ENCODE results near the gene ABHD1. TPM values are rescaled to one million over a fixed set of nuclear protein-coding genes. Genes with fewer than 3 reads are reported as not detected.

The ABHD1 gene
- total RNA-seq, 2 experiments from 2014 or later = 0.77 to 1.4 TPM

GRCh38 chr2:27139310-27139709, 15.7 kb downstream of the ABHD1 start, which contains the start of gene PRR30:
Gene PRR30, minus strand, starts transcription at chr2:27139410. Its CDS starts 1,081 bp downstream, at chr2:27138329.
- ATAC-seq (ENCODE audit: low read depth) (no peak), DNase-seq (no peak)
- Mint-ChIP-seq H3K4me3 (no peak within 1 kb of the TSS), H3K36me3 (peaks cover 3% of the 10 kb centered on the region), H3K27ac (no peak within 1 kb of the TSS), H3K4me1 (peaks cover 3% of the 10 kb centered on the region), H3K27me3 (peaks cover 19% of the 10 kb centered on the region), H3K9me3 (peaks cover 2% of the 10 kb centered on the region)
- POLR2A ChIA-PET = no interaction called here

DNA sequence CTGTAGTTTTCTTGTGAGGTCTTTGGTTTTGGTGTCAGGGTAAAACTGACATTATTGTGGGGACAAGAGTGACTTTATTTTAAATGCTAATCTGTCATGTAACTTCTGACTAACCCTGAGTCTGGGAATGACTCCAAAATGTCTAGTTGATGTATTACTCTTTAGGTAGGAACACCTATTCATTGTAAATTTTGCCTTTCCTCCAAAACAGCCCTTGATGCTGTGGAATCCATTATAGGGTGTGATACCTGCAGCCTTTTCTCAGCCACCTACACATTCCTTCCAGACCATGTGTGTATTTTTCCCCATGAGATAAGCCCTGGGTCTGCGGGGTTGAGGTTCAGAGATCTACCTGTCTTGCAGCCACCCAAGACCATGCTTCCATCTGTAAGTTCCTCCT, 19.7 kb downstream of the ABHD1 start:
- H3K36me3 Mint-ChIP-seq = peaks cover 2% of the 10 kb centered on the region
- H3K9me3 Mint-ChIP-seq = peaks cover 2% of the 10 kb centered on the region
- H3K4me3 Mint-ChIP-seq = no peak overlapping the region
- H3K4me1 Mint-ChIP-seq = no peaks in the 10 kb centered on the region
- H3K27ac Mint-ChIP-seq = no peak overlapping the region
- H3K27me3 Mint-ChIP-seq = peaks cover 34% of the 10 kb centered on the region
- POLR2A ChIA-PET = no interaction called here
- ATAC-seq (ENCODE audit: low read depth) (no peak), DNase-seq (no peak)

- H3K27me3 Mint-ChIP-seq = peaks cover 34% of the 10 kb centered on the region
Observed at GRCh38 chr2:27145682-27146081, 22.1 kb downstream of the ABHD1 start.

GRCh38 chr2:27147935-27148334, 24.3 kb downstream of the ABHD1 start:
- ATAC-seq (ENCODE audit: low read depth) = no peak
- H3K4me3 Mint-ChIP-seq = no peak overlapping the region
- no peak overlapping the region for H3K27ac Mint-ChIP-seq
- H3K4me1 Mint-ChIP-seq = no peaks in the 10 kb centered on the region
- POLR2A ChIA-PET = no interaction called here
- H3K9me3 Mint-ChIP-seq = peaks cover 2% of the 10 kb centered on the region
- H3K27me3 Mint-ChIP-seq = peaks cover 27% of the 10 kb centered on the region
- no peak for DNase-seq
- peaks cover 2% of the 10 kb centered on the region for H3K36me3 Mint-ChIP-seq

More at GRCh38 chr2:27145682-27146081, 22.1 kb downstream of the ABHD1 start:
- POLR2A ChIA-PET = no interaction called here
- peaks cover 2% of the 10 kb centered on the region for H3K9me3 Mint-ChIP-seq
- H3K4me3 Mint-ChIP-seq = no peak overlapping the region
- no peaks in the 10 kb centered on the region for H3K4me1 Mint-ChIP-seq
- H3K36me3 Mint-ChIP-seq = peaks cover 2% of the 10 kb centered on the region
- ATAC-seq (ENCODE audit: low read depth) (no peak), DNase-seq (no peak)
- H3K27ac Mint-ChIP-seq = no peak overlapping the region

GRCh38 chr2:27148801-27149439, 25.3 kb downstream of the ABHD1 start, which contains the start of gene TCF23:
Gene TCF23, plus strand, starts transcription at chr2:27149004. Its CDS starts 130 bp downstream, at chr2:27149134.
- Mint-ChIP-seq H3K27ac (no peak within 1 kb of the TSS), H3K36me3 (no peaks in the 10 kb centered on the region), H3K4me1 (no peaks in the 10 kb centered on the region), H3K9me3 (no peaks in the 10 kb centered on the region), H3K4me3 (no peak within 1 kb of the TSS), H3K27me3 (peaks cover 19% of the 10 kb centered on the region)
- no peak for ATAC-seq (ENCODE audit: low read depth)
- POLR2A ChIA-PET = no interaction called here
- no peak for DNase-seq

GRCh38 chr2:27149570-27150405, 26.2 kb downstream of the ABHD1 start:
- POLR2A ChIA-PET = no interaction called here
- no peak overlapping the region for H3K27ac Mint-ChIP-seq

DNA sequence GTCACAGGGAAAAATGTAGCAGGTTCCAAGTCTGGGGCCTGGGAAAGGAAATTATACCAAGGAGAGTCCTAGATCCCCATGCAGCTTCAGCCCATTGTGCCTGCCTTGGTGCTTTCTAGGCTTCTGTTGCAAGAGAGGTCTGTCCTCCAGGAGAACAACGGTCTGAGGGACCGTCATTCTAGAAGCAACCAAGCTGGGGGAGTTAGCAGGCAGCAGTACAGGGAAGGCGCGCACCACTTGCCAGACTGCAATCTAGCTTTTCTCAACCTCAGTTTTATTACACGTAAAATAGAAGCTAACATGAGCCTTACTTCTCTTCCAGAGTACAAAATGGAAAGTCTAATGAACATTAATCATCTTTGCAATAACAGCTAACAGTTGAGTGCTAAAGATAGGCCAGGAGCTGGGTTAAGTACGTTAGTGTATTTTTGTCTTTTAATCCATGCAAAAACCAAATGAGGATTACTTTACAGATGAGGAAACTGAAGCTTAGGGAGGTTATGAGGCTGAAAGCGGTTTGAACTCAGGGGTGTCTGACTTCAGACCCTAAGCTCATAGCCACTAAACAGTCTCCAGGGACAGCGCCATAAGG, 27.1 kb downstream of the ABHD1 start:
- ATAC-seq (ENCODE audit: low read depth) (no peak), DNase-seq (no peak)
- POLR2A ChIA-PET = interaction anchor here (0.7 kb wide), 1 partner anchor 16 kb away, joined by 3 read pairs; the partner anchor contains the start of gene PREB
- no peaks in the 10 kb centered on the region for H3K4me1 Mint-ChIP-seq
- no peak overlapping the region for H3K4me3 Mint-ChIP-seq
- H3K36me3 Mint-ChIP-seq = no peaks in the 10 kb centered on the region
- H3K9me3 Mint-ChIP-seq = no peaks in the 10 kb centered on the region
- no peak overlapping the region for H3K27ac Mint-ChIP-seq
- H3K27me3 Mint-ChIP-seq = peaks cover 11% of the 10 kb centered on the region

More at GRCh38 chr2:27149570-27150405, 26.2 kb downstream of the ABHD1 start:
- Mint-ChIP-seq H3K27me3 (peaks cover 12% of the 10 kb centered on the region), H3K36me3 (no peaks in the 10 kb centered on the region), H3K4me3 (no peak overlapping the region), H3K4me1 (no peaks in the 10 kb centered on the region), H3K9me3 (no peaks in the 10 kb centered on the region)
- no peak for ATAC-seq (ENCODE audit: low read depth)
- DNase-seq = no peak

GRCh38 chr2:27152102-27152795, 28.6 kb downstream of the ABHD1 start:
- Mint-ChIP-seq H3K36me3 (no peaks in the 10 kb centered on the region), H3K27ac (no peak overlapping the region)
- no peak for ATAC-seq (ENCODE audit: low read depth)

GRCh38 chr2:27152796-27153464, 29.3 kb downstream of the ABHD1 start:
- DNase-seq (no peak), ATAC-seq (ENCODE audit: low read depth) (no peak)
- Mint-ChIP-seq H3K27me3 (peaks cover 6% of the 10 kb centered on the region), H3K4me3 (no peak overlapping the region), H3K4me1 (no peaks in the 10 kb centered on the region), H3K9me3 (no peaks in the 10 kb centered on the region), H3K36me3 (no peaks in the 10 kb centered on the region), H3K27ac (no peak overlapping the region)
- POLR2A ChIA-PET = no interaction called here

More at GRCh38 chr2:27152102-27152795, 28.6 kb downstream of the ABHD1 start:
- no peaks in the 10 kb centered on the region for H3K4me1 Mint-ChIP-seq
- H3K4me3 Mint-ChIP-seq = no peak overlapping the region
- H3K27me3 Mint-ChIP-seq = peaks cover 6% of the 10 kb centered on the region
- H3K9me3 Mint-ChIP-seq = no peaks in the 10 kb centered on the region
- no peak for DNase-seq
- POLR2A ChIA-PET = interaction anchor here (0.7 kb wide), 1 partner anchor 807 kb away, joined by 3 read pairs; no protein-coding TSS in a partner anchor

GRCh38 chr2:27154488-27154887, 30.9 kb downstream of the ABHD1 start:
- no peak for ATAC-seq (ENCODE audit: low read depth)
- POLR2A ChIA-PET = no interaction called here
- DNase-seq = no peak

DNA sequence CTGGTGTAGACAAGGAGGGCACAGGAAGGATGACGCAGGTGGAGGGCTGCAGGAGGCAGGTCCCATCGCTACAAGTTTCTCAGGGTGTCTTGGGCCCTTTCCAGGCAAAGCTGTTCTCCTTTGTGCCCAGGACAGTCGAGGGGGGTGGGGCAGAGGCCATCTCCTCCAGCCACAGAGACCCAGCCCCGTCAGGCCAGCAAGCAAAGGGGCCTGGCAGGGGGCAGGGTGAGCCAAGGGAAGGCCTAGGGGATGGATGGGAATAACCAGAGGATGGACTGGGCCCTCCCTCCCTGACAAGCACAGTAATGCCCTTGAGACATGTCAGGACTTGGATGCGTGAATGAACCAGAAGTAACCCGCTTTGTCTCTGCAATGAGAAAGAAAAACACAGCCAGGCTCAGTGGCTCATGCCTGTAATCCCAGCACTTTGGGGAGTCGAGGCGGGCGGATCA, 31.5 kb downstream of the ABHD1 start:
- ATAC-seq (ENCODE audit: low read depth) = no peak
- Mint-ChIP-seq H3K27me3 (peaks cover 7% of the 10 kb centered on the region), H3K9me3 (no peaks in the 10 kb centered on the region), H3K36me3 (no peaks in the 10 kb centered on the region), H3K4me1 (no peaks in the 10 kb centered on the region), H3K27ac (no peak overlapping the region), H3K4me3 (no peak overlapping the region)
- DNase-seq = no peak
- POLR2A ChIA-PET = no interaction called here

More at GRCh38 chr2:27154488-27154887, 30.9 kb downstream of the ABHD1 start:
- Mint-ChIP-seq H3K27me3 (peaks cover 7% of the 10 kb centered on the region), H3K36me3 (no peaks in the 10 kb centered on the region), H3K9me3 (no peaks in the 10 kb centered on the region), H3K27ac (no peak overlapping the region), H3K4me1 (no peaks in the 10 kb centered on the region), H3K4me3 (no peak overlapping the region)

GRCh38 chr2:27158468-27158867, 34.9 kb downstream of the ABHD1 start:
- H3K27me3 Mint-ChIP-seq = peaks cover 8% of the 10 kb centered on the region

More at GRCh38 chr2:27158468-27158867, 34.9 kb downstream of the ABHD1 start:
- ATAC-seq (ENCODE audit: low read depth) (no peak), DNase-seq (no peak)
- H3K9me3 Mint-ChIP-seq = no peaks in the 10 kb centered on the region
- no peak overlapping the region for H3K27ac Mint-ChIP-seq
- no peaks in the 10 kb centered on the region for H3K4me1 Mint-ChIP-seq
- no peak overlapping the region for H3K4me3 Mint-ChIP-seq
- H3K36me3 Mint-ChIP-seq = no peaks in the 10 kb centered on the region
- POLR2A ChIA-PET = no interaction called here
